ENCODE measurements around the gene REXO5. TPM values are rescaled to one million over a fixed set of nuclear protein-coding genes. Genes with fewer than 3 reads are reported as not detected.
A peak's percentile ranks its signal among the peaks of the same experiment; 100 is the strongest.

The REXO5 gene
- total and polyA plus RNA-seq, 10 of the 15 experiments (the other 5 are each of a cell fraction or from before 2014, with no cell fraction given) = 3.8 to 15.5 (median 10.1) TPM

DNA sequence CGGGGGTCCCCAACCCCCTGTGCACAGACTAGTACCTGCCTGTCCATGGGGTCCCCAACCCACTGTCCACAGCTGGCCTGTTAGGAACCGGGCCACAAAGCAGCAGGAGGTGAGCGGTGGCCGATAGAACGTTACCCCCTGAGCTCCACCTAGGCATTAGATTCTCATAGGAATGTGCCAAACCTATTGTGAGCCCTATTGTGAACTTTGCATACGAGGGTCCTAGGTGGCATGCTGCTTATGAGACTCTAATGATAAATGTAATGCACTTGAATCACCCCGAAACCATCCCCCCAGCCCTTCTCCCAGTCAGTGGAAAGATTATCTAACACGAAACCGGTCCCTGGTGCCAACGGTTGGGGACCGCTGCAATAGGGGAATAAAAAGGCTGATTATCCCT, 1.5 kb downstream of the REXO5 start:
- H3K4me3 ChIP-seq = peak overlapping the region; percentile 88
- POLR2A ChIA-PET = no interaction called here
- H3K36me3 ChIP-seq (ENCODE audit: control insufficient read depth in 2 of 2, insufficient read depth in 2 of 2, low read length in 1 of 2) = no peaks in the 10 kb centered on the region
- H3K27ac ChIP-seq (ENCODE audit: control insufficient read depth, insufficient read depth) = peak overlapping the region; percentile 94; the same call in 1 of the 2 replicates
- intact Hi-C loops (cut with micrococcal nuclease; ENCODE audit: unreplicated experiment) = loop anchor here (2.0 to 5.0 kb wide), 3 partner anchors 39 to 93 kb away; partner anchors contain the start of genes DCUN1D3, LYRM1 and THUMPD1
- no peak for ATAC-seq
- RAD21 ChIA-PET (ENCODE audit: unreplicated experiment) = no interaction called here
- peak overlapping the region; percentile 85 for H3K4me2 ChIP-seq (ENCODE audit: control insufficient read depth, insufficient read depth)
- TF ChIP-seq, protein P1, sequence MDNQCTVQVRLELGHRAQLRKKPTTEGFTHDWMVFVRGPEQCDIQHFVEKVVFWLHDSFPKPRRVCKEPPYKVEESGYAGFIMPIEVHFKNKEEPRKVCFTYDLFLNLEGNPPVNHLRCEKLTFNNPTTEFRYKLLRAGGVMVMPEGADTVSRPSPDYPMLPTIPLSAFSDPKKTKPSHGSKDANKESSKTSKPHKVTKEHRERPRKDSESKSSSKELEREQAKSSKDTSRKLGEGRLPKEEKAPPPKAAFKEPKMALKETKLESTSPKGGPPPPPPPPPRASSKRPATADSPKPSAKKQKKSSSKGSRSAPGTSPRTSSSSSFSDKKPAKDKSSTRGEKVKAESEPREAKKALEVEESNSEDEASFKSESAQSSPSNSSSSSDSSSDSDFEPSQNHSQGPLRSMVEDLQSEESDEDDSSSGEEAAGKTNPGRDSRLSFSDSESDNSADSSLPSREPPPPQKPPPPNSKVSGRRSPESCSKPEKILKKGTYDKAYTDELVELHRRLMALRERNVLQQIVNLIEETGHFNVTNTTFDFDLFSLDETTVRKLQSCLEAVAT (IDR thresholded peaks at IDR 0.05) = 0 out of 2 replicates have a peak, but pooled peaks have one; percentile 13
- TF ChIP-seq, protein P2, sequence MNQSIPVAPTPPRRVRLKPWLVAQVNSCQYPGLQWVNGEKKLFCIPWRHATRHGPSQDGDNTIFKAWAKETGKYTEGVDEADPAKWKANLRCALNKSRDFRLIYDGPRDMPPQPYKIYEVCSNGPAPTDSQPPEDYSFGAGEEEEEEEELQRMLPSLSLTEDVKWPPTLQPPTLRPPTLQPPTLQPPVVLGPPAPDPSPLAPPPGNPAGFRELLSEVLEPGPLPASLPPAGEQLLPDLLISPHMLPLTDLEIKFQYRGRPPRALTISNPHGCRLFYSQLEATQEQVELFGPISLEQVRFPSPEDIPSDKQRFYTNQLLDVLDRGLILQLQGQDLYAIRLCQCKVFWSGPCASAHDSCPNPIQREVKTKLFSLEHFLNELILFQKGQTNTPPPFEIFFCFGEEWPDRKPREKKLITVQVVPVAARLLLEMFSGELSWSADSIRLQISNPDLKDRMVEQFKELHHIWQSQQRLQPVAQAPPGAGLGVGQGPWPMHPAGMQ (IDR thresholded peaks at IDR 0.05; ENCODE audit: borderline replicate concordance) = no peak
- H3K9ac ChIP-seq (ENCODE audit: control insufficient read depth, insufficient read depth, low read length) = peak overlapping the region; percentile 99; the same call in 1 of the 2 replicates
- no TSS peak for BruUV-seq (replicated peaks)
- FAIRE-seq = no peak
- 92% methylated on average over 11 of the region's 11 CpGs for WGBS (ENCODE audit: insufficient coverage, insufficient replicate concordance, low lambda C conversion rate, missing lambda C conversion rate)
- H3K27me3 ChIP-seq (replicated peaks in 1 of 2; ENCODE audit: control insufficient read depth in 2 of 2, insufficient read depth in 2 of 2, low read length in 1 of 2) = no peaks in the 10 kb centered on the region
- H3K79me2 ChIP-seq (ENCODE audit: control insufficient read depth, insufficient read depth, low read length) = peaks cover 17% of the 10 kb centered on the region
- SMC1A ChIA-PET (ENCODE audit: uncharacterized antibody, unreplicated experiment) = no interaction called here
- in situ Hi-C loops (cut with MboI) = no loop called here
- peaks cover 7% of the 10 kb centered on the region for H3K4me1 ChIP-seq (ENCODE audit: control insufficient read depth, insufficient read depth, low read length)
- no peaks in the 10 kb centered on the region for H3K9me3 ChIP-seq (replicated peaks; ENCODE audit: control insufficient read depth, insufficient read depth, low read length)
- CTCF ChIA-PET = no interaction called here
- no peaks in the 10 kb centered on the region for H4K20me1 ChIP-seq (ENCODE audit: control insufficient read depth, insufficient read depth)
- no peak overlapping the region for H2AFZ ChIP-seq (ENCODE audit: control insufficient read depth, low read depth, low read length)
- DNase-seq (ENCODE audit: low read depth, low spot score) = no peak

DNA sequence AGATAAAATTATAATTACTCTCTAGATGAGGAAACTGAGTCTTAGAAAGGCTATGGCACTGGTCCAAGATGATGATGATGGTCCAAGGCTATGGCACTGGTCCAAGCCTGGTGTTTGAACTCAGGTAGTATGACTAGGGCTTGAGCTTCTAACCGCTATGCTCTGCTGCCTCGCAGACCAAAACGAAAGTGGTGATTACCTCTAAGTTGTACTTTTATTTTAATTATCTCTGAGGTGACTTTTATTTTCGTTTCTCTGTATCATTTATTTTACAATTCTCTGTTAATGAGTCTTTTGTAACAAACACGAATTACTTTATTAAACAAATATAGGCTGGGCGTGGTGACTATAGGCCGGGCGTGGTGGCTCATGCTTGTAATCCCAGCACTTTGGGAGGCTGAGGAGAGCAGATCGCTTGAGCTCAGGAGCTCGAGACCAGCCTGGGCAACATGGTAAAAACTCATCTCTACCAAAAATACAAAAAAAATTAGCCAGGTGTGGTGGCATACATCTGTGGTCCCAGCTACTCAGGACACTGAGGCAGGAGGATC, 5.6 kb downstream of the REXO5 start:
- POLR2A ChIA-PET = no interaction called here
- FAIRE-seq = no peak
- H3K4me2 ChIP-seq (ENCODE audit: control insufficient read depth, insufficient read depth) = no peak overlapping the region

More for the DNA sequence above, 5.6 kb downstream of the REXO5 start:
- no peak overlapping the region for H3K9ac ChIP-seq (ENCODE audit: control insufficient read depth, insufficient read depth, low read length)
- no peaks in the 10 kb centered on the region for H3K27me3 ChIP-seq (replicated peaks in 1 of 2; ENCODE audit: control insufficient read depth in 2 of 2, insufficient read depth in 2 of 2, low read length in 1 of 2)
- H3K4me1 ChIP-seq (ENCODE audit: control insufficient read depth, insufficient read depth, low read length) = peaks cover 7% of the 10 kb centered on the region
- TF ChIP-seq PAX5 (IDR thresholded peaks at IDR 0.05; ENCODE audit: borderline replicate concordance, low read depth, low read length) (peak; percentile 53; the same call in 1 of the 2 replicates), SRF (IDR thresholded peaks at IDR 0.05; ENCODE audit: low read depth in 2 of 2, low read length in 2 of 2) (no peak), FOXM1 (IDR thresholded peaks at IDR 0.05; ENCODE audit: low read depth, low read length) (no peak), CBFB (IDR thresholded peaks at IDR 0.05; ENCODE audit: low read depth) (no peak), RELA (IDR thresholded peaks at IDR 0.05; ENCODE audit: borderline replicate concordance, partially characterized antibody) (no peak)
- TF ChIP-seq, protein P3, sequence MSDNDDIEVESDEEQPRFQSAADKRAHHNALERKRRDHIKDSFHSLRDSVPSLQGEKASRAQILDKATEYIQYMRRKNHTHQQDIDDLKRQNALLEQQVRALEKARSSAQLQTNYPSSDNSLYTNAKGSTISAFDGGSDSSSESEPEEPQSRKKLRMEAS (IDR thresholded peaks at IDR 0.05; ENCODE audit: low read depth, low read length) = no peak
- TF ChIP-seq, protein P4, sequence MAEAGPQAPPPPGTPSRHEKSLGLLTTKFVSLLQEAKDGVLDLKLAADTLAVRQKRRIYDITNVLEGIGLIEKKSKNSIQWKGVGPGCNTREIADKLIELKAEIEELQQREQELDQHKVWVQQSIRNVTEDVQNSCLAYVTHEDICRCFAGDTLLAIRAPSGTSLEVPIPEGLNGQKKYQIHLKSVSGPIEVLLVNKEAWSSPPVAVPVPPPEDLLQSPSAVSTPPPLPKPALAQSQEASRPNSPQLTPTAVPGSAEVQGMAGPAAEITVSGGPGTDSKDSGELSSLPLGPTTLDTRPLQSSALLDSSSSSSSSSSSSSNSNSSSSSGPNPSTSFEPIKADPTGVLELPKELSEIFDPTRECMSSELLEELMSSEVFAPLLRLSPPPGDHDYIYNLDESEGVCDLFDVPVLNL (IDR thresholded peaks at IDR 0.05; ENCODE audit: low read depth, low read length) = no peak
- TF ChIP-seq, protein P5, sequence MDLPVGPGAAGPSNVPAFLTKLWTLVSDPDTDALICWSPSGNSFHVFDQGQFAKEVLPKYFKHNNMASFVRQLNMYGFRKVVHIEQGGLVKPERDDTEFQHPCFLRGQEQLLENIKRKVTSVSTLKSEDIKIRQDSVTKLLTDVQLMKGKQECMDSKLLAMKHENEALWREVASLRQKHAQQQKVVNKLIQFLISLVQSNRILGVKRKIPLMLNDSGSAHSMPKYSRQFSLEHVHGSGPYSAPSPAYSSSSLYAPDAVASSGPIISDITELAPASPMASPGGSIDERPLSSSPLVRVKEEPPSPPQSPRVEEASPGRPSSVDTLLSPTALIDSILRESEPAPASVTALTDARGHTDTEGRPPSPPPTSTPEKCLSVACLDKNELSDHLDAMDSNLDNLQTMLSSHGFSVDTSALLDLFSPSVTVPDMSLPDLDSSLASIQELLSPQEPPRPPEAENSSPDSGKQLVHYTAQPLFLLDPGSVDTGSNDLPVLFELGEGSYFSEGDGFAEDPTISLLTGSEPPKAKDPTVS (IDR thresholded peaks at IDR 0.05; ENCODE audit: low read depth, low read length) = no peak
- no peak overlapping the region for H3K27ac ChIP-seq (ENCODE audit: control insufficient read depth, insufficient read depth)
- no peak overlapping the region for H3K4me3 ChIP-seq
- H3K36me3 ChIP-seq (ENCODE audit: control insufficient read depth in 2 of 2, insufficient read depth in 2 of 2, low read length in 1 of 2) = no peaks in the 10 kb centered on the region
- intact Hi-C loops (cut with micrococcal nuclease; ENCODE audit: unreplicated experiment) = no loop called here
- 95% methylated on average over 10 of the region's 10 CpGs for WGBS (ENCODE audit: insufficient coverage, insufficient replicate concordance, low lambda C conversion rate, missing lambda C conversion rate)
- no peaks in the 10 kb centered on the region for H3K9me3 ChIP-seq (replicated peaks; ENCODE audit: control insufficient read depth, insufficient read depth, low read length)
- ATAC-seq = peak; percentile 18; the same call in 1 of the 3 replicates
- H3K79me2 ChIP-seq (ENCODE audit: control insufficient read depth, insufficient read depth, low read length) = peaks cover 10% of the 10 kb centered on the region
- no peaks in the 10 kb centered on the region for H4K20me1 ChIP-seq (ENCODE audit: control insufficient read depth, insufficient read depth)
- SMC1A ChIA-PET (ENCODE audit: uncharacterized antibody, unreplicated experiment) = interaction anchor here (1.0 to 1.1 kb wide), 2 partner anchors 16 to 37 kb away, joined by 3 read pairs; no protein-coding TSS in a partner anchor
- CTCF ChIA-PET = interaction anchor here (0.8 to 1.3 kb wide), 4 partner anchors 13 to 272 kb away, joined by 3 to 5 read pairs (median 4); no protein-coding TSS in a partner anchor
- no peak overlapping the region for H2AFZ ChIP-seq (ENCODE audit: control insufficient read depth, low read depth, low read length)
- RAD21 ChIA-PET (ENCODE audit: unreplicated experiment) = no interaction called here
- in situ Hi-C loops (cut with MboI) = no loop called here
- DNase-seq (ENCODE audit: low read depth, low spot score) = no peak
- BruUV-seq (replicated peaks) = no TSS peak
